Urinary bladder (tissue), 4 donors: ENCODE results near the gene CGB8. TPM values are rescaled to one million over a fixed set of nuclear protein-coding genes. Genes with fewer than 3 reads are reported as not detected.
"Not testable (repeated sequence)": the region's sequence is repeated elsewhere in the genome, so short reads cannot be mapped to it uniquely, and the experiment has no call there.

Experiments used
- DNase-seq: peaks from one replicate; pipeline ENCODE4 v3.0.0-alpha.2; 2015; ENCODE audit errors: extremely low spot score
- H3K27ac ChIP-seq: one replicate; pipeline ENCODE4 v1.5.1; 2013; ENCODE audit warnings: low read depth, mild to moderate bottlenecking, moderate library complexity
- H3K36me3 ChIP-seq: one replicate; pipeline ENCODE4 v1.6.1; 2013; ENCODE audit warnings: mild to moderate bottlenecking, moderate library complexity; ENCODE audit not compliant: insufficient read depth
- H3K4me1 ChIP-seq: one replicate; pipeline ENCODE4 v1.6.1; 2013; ENCODE audit warnings: mild to moderate bottlenecking, moderate library complexity; ENCODE audit not compliant: insufficient read depth
- H3K4me3 ChIP-seq: one replicate; pipeline ENCODE4 v1.5.1; 2013; ENCODE audit warnings: low read depth, low read length
- WGBS: extraction: QIAGEN DNeasy Blood & Tissue Kit; methylation state at CpG from one replicate; pipeline ENCODE4 v1.1.7; 2013; 5-methylcytosine and 5-hydroxymethylcytosine counted together
- polyA plus RNA-seq: library from polyadenylated mRNA; stranded (reverse); fragments of 200-250 nt; gene quantifications from one replicate; pipeline ENCODE4 v1.2.3, GENCODE V29; 2013
- total RNA-seq: library from RNA; depleted of rRNA; stranded (reverse); fragments of >200 nt; gene quantifications from one replicate; pipeline ENCODE4 v1.2.3, GENCODE V29; 2014
- donor health status: healthy with polysubstance abuse.
- donor health status: healthy.

The CGB8 gene
- total and polyA plus RNA-seq, 2 donors = not detected

DNA sequence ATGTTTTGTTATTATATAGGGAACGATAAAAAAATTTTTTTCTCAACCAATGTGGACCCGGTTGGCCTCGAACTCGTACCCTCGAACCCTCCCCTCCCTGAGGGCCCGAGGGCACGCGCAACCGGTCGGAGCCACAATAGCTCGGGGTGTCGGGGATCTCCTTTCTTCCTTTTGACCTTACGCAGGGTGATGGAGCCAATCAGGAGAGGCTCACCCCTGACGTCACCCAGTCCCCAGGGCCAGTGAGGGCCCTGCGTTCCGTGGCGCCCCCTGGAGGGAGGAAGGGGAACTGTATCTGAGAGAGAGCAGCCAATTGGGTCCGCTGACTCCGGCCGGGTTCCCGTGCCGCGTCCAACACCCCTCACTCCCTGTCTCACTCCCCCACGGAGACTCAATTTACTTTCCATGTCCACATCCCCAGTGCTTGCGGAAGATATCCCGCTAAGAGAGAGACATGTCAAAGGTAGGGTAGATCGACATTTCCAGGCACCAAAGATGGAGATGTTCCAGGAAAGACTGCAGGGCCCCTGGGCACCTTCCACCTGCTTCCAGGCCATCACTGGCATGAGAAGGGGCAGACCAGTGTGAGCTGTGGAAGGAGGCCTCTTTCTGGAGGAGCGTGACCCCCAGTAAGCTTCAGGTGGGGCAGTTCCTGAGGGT lies 17.1 kb downstream of the CGB8 start, which contains the start of gene CGB2:
CGB2 (plus strand) TSS at position 249 of the 660 bp plus-strand sequence; CDS start at position 455, 206 bp downstream.
- not testable (repeated sequence) for H3K4me3 ChIP-seq, H3K36me3 ChIP-seq, H3K4me1 ChIP-seq, H3K27ac ChIP-seq, DNase-seq
- WGBS = 32% methylated on average over 28 of the region's 28 CpGs

DNA sequence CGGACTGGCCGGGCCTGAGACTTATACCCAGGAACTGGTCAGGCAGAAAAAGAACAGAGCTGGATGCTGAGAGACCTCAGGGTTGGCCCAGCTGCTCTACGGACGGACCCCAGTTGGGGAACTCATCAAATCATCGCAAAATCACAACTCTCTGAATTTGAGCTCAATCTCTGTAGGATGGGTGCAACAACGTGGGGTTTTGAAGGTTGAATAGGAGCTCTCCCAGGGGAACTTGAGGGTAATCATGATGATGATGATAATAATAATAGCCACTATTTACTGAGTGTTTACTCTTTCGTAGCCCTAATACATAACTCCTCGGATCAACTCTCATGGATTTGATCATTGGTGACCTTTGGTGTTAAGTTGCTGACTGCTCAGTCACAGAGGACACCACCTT lies 18.6 kb downstream of the CGB8 start:
- WGBS = 91% methylated on average over 6 of the region's 8 CpGs
- not testable (repeated sequence) for H3K27ac ChIP-seq, H3K4me3 ChIP-seq, H3K36me3 ChIP-seq, DNase-seq, H3K4me1 ChIP-seq

DNA sequence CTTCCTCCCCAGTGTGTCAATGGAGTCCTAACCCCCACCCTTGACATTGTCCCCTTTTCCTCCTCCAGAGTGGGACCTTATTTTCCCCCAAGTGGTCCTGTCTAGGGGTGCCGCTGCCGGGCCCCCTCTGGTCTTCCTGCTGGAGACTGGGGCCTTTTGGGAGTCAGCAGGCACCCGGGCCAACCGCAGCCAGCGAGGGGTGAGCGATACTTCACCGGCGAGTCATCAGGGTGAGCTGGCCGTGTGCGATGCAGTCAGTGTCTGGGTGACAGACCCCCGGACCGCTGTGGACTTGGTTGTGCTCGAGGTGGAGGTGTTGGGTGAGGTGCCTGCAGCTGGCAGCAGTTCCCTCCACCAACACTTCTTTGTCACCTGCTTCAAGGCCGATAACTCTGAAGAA lies 19.2 kb downstream of the CGB8 start:
- not testable (repeated sequence) for H3K36me3 ChIP-seq, H3K4me1 ChIP-seq, H3K4me3 ChIP-seq, DNase-seq, H3K27ac ChIP-seq
- WGBS = 83% methylated on average over 14 of the region's 14 CpGs

- H3K36me3 ChIP-seq, DNase-seq, H3K27ac ChIP-seq, H3K4me1 ChIP-seq, H3K4me3 ChIP-seq: not testable (repeated sequence)
- WGBS = 74% methylated on average over 9 of the region's 9 CpGs
These were observed 20.2 kb downstream of the CGB8 start for GRCh38 chr19:49028686-49029085.

- DNase-seq, H3K27ac ChIP-seq, H3K4me3 ChIP-seq, H3K4me1 ChIP-seq, H3K36me3 ChIP-seq: not testable (repeated sequence)
- 75% methylated on average over 23 of the region's 23 CpGs for WGBS
These were observed 23.3 kb downstream of the CGB8 start for GRCh38 chr19:49025599-49025998.

DNA sequence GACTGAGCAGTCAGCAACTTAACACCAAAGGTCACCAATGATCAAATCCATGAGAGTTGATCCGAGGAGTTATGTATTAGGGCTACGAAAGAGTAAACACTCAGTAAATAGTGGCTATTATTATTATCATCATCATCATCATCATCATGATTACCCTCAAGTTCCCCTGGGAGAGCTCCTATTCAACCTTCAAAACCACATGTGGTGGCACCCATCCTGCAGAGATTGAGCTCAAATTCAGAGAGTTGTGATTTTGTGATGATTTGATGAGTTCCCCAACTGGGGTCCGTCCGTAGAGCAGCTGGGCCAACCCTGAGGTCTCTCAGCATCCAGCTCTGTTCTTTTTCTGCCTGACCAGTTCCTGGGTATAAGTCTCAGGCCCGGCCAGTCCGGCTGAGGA lies 23.8 kb downstream of the CGB8 start:
- not testable (repeated sequence) for H3K27ac ChIP-seq

DNA sequence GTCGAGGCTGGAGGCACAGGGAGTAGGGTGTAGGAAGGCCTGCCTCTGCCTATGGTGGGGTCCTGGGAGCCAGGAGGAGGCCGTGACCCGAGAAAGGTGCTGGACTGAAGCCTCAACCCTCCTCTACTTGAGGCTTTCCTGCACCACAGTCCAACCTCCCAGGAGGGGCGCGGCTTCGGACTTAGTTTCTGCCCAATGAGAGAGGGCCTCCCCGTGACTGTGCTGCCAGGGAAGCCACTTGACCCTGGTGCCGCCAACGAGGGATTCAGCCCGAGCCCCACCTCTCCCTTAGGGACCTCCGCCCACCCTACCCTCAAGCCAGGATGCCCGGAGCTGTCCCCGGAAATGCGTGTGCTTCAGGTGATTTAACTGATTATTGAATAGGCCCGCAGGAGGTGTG lies 24.7 kb downstream of the CGB8 start, which contains the start of gene CGB3:
CGB3 (minus strand) TSS at position 101 of the 400 bp plus-strand sequence. CDS start 362 bp downstream, outside the sequence.
- not testable (repeated sequence) for H3K4me1 ChIP-seq, DNase-seq, H3K4me3 ChIP-seq, H3K36me3 ChIP-seq, H3K27ac ChIP-seq
- WGBS = 63% methylated on average over 11 of the region's 15 CpGs

More for the DNA sequence above, 23.8 kb downstream of the CGB8 start:
- H3K4me3 ChIP-seq, DNase-seq, H3K4me1 ChIP-seq, H3K36me3 ChIP-seq: not testable (repeated sequence)
- 89% methylated on average over 4 of the region's 6 CpGs for WGBS

DNA sequence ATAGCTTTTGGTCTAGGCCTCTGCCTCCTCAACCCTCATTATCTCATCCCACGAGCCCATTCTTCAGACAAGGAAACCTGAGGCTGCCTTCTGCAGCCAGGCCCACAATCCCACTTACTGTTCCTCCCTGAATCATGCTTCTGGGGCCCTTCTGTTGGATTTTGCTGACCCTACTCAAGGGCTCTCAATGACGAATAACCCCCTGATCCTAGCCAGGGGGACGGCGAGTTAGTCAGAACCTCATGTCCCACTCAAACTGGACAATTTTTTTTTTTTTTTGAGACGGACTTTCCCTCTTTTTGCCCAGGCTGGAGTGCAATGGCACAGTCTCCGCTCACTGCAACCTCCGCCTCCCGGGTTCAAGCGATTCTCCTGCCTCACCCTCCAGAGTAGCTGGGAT lies 26.8 kb downstream of the CGB8 start:
- Histone ChIP-seq H3K4me3 (no peak overlapping the region), H3K27ac (no peak overlapping the region), H3K4me1 (no peaks in the 10 kb centered on the region), H3K36me3 (no peaks in the 10 kb centered on the region)
- no peak for DNase-seq
- WGBS = 94% methylated on average over 9 of the region's 9 CpGs

GRCh38 chr19:49020931-49021895 lies 27.7 kb downstream of the CGB8 start:
- no peak for DNase-seq
- Histone ChIP-seq H3K4me1 (no peaks in the 10 kb centered on the region), H3K36me3 (no peaks in the 10 kb centered on the region), H3K4me3 (no peak overlapping the region), H3K27ac (no peak overlapping the region)
- 35% methylated on average over 16 of the region's 16 CpGs for WGBS

GRCh38 chr19:49020342-49020741 lies 28.6 kb downstream of the CGB8 start:
- Histone ChIP-seq H3K27ac (no peak overlapping the region), H3K4me3 (no peak overlapping the region), H3K4me1 (no peaks in the 10 kb centered on the region), H3K36me3 (peaks cover 2% of the 10 kb centered on the region)
- 79% methylated on average over 11 of the region's 11 CpGs for WGBS
- no peak for DNase-seq

DNA sequence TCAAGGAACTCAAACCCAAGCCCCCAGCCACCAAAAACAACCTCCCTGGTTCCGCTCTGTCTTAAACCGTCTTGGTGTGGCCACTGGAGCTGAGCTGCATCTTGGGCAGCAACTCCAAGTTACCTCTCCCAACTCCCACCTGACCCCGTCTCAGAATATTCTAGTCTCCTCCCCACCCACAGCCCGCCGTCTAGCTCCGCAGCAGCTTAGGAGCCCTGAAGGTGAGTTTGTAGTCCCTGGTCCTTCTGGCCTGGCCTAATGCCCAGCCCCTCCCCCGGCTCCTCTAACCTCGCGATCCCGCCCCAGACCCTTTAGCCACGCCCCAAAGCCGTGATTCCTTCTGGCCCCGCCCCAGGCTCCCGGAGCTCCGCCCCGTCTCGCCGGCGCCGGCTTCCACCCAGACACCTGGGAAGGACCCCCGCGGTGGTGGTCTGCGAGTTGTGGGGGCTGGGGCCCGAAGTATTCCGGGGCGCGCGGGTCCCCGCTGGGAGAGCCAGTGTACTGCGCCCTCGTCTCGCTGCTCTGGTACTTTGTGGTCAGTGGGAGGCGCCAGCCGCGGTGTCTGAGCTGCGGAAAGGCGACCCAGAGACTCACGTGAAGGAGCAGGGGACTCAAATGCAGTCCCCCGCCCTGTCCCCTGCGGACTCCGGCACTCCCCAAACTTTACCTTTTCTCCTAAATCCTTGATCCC lies 29.5 kb downstream of the CGB8 start:
- peak overlapping the region; percentile 14 for H3K4me3 ChIP-seq
- no peak overlapping the region for H3K27ac ChIP-seq
- no peak for DNase-seq
- 21% methylated on average over 41 of the region's 41 CpGs for whole genome bisulfite sequencing
- no peaks in the 10 kb centered on the region for H3K4me1 ChIP-seq
- peaks cover 2% of the 10 kb centered on the region for H3K36me3 ChIP-seq

DNA sequence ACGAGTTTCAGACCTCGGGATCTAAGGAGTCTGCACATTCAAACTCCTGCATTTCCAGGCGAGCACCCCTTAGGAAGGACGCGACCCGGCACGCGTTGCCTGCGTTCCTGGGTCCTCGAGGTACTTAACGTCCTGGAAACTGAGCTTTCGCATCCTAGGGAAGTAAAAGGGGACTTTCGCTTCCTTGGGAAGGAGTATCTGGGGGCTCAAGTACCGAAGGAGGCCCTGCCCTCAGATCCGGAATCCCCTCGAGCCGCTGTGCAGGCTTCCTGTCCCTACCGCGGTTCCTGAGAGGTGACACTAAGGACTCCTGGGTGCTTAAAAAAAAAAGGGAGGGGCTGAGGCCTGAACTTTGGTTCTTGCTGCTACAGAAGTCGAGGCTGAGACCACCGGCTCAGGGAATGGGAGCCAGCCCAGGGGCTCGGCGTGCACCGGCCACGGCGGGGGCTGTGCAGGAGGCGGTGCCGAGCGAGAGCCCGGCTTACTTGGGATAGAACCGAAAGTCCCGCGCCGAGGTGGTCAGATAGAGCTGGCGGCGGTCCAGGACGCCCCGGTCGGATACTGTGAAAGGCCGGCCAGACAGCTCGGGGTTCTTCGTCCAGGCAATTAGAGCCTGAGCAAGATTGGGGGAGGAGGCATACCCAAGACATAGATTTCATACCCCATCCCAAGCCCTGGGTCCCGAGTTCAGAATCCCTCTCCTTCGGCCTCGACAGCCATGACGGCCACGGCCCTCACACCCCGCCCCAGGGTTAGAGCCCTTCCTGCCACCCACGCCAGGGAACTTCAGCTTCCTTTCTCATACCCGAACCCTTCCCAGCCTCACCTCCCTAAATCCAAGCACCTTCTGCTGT lies 30.3 kb downstream of the CGB8 start:
- not testable (repeated sequence) for H3K36me3 ChIP-seq, H3K27ac ChIP-seq, DNase-seq, H3K4me1 ChIP-seq
- peak overlapping the region; percentile 44 for H3K4me3 ChIP-seq
- 4% methylated on average over 50 of the region's 50 CpGs for WGBS
